ENCODE data around the gene XRCC5.
A peak's percentile ranks its signal among the peaks of the same experiment; 100 is the strongest.
"Not testable (repeated sequence)": the region's sequence is repeated elsewhere in the genome, so short reads cannot be mapped to it uniquely, and the experiment has no call there.

XRCC5 gene

GRCh38 chr2:216108967-216109921 is at the start of gene XRCC5:
XRCC5 (plus strand) TSS chr2:216109348; CDS start chr2:216109437, 89 bp downstream.
- peak within 1 kb of the TSS; percentile 68 for H3K27ac ChIP-seq
- DNase-seq (ENCODE audit: low read depth, low spot score) = peak; percentile 69

DNA sequence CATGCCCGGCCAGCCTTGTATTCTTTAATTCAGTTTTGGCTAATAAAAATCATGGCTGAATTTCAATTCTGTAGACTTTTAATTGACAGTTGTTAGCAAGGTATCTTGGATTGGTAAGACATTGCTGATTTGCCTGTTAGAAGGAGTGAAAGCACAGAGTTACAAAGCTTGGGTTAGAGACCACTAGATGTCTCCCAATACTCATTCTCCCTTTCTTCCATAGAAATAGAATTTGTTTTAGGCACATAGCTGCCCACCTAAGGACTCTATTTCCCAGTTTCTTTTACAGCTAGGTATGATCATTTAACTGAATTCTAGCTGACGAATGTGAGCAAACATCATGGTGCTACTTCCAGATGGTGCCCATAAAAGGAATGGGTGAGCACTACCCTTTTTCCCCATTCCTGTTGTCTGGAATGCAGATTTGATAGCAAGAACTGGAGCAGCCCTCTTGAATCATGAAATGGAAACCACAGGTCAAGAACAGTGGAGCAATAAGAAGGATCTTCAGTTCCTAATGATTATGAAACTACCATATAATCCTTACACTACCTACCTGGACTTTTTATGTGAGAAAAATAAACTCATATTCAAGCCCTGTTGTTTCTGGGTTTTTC is 45.0 kb upstream of the XRCC5 start:
- no peak overlapping the region for H3K27ac ChIP-seq
- DNase-seq (ENCODE audit: low read depth, low spot score) = no peak

DNA sequence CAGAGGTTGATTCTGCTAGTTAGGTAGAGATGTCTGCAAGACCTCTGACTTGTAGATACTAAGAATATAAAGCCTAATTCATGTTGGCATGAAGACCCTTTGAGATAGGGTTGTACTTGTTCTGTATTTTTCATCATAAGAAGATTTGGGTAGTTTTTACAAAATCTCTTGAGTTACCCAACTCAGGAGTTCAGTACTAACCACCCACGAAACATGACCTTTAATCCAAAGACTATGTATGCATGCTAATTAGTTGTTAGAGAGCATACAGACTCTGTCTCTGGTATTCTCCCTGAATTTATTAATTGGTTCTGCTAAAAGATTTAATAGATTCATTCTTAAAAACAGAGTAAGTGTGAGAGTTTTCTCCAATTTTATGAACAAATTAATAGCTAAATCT is 44.5 kb upstream of the XRCC5 start:
- no peak for DNase-seq (ENCODE audit: low read depth, low spot score)
- H3K27ac ChIP-seq = no peak overlapping the region

DNA sequence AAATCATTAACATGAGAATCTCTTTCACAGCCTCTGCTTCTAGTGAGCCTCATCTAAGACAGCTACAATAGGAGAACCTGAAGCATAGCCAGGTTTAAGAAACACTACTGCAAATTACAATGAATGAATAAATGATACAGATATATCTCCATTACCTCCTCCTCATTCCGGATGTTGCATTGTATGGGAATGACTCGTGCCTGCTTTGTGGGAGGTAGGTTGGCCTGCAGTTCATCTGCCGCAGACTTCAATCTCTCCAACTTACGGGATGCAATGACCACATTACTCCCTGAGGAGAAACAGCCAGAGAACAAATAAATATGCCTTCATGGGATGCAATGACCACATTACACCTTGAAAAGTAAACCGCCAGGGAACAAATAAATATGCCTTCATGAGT is 42.9 kb upstream of the XRCC5 start:
- no peak for DNase-seq (ENCODE audit: low read depth, low spot score)
- H3K27ac ChIP-seq = no peak overlapping the region

DNA sequence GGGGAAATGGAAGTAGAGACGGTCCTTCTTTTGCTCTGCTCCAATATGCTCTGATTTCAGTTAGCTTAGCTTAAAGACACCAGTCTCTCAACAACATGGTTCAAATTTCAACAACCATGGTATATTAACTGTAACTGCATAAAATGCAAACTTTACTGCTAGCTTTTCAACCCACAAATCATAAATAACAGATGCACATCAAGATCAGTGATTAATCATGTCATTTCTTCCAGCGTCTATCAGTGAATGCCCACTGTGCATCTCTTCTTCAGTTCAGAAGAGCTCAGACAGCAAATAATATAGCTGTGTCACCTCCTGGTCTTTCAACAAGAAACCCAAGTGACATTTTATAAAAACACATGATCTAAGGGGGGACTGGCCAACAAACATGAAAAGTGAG is 40.1 kb upstream of the XRCC5 start:
- no peak overlapping the region for H3K27ac ChIP-seq
- DNase-seq (ENCODE audit: low read depth, low spot score) = no peak

- DNase-seq (ENCODE audit: low read depth, low spot score) = no peak
Observed at GRCh38 chr2:216070195-216070594, 39.0 kb upstream of the XRCC5 start.

DNA sequence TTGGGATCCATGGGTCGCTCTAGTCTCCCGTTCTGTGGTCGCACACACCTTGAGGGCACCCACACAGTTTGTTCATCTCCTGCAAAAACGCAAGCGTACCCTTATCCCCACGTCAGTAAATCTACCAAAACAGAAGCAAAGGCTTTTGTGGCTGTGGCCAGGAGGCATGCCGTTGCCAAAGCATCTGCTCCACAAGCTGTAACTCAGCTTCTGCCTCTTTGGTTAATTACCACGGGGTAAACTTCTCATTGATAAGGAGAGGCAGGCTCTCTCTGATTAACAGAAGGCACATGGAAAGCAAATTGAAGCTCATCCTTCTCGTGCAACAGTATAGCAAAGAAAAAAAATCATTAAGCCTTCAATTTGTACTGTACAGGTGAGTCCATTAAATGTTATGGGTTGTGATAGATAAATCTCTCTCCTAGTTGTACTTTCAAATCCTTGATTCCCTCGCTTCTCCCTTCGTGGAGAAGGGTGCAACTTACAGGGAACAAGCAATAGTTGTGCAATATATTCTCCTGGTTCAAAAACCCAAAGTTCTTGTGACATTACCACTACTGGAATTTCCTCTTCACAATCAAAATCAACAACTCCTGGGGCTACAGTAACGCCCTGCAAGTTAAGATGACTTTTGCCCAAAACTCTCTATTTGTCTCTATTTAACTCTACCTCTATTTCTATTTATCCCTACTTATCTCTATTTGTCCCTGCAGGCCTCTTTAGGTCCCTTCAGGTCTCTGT is 37.9 kb upstream of the XRCC5 start:
- no peak for DNase-seq (ENCODE audit: low read depth, low spot score)
- H3K27ac ChIP-seq = no peak overlapping the region

More at GRCh38 chr2:216070195-216070594, 39.0 kb upstream of the XRCC5 start:
- no peak overlapping the region for H3K27ac ChIP-seq

DNA sequence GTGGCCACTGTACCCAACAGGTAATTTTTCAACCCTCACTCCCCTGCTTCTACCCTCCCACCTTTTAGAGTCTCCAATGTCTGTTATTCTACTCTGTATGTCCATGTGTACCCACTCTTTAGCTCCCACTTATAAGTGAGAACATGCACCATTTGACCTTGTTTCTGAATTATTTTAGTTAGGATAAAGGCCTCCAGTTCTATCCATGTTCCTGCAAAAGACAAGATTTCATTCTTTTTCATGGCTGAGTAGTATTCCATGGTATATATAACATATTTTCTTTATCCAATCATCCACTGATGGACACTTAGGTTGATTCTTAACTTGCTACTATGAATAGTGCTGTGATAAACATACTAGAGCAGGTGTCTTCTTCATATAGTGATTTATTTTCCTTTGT is 36.7 kb upstream of the XRCC5 start:
- no peak for DNase-seq (ENCODE audit: low read depth, low spot score)
- no peak overlapping the region for H3K27ac ChIP-seq

- no peak for DNase-seq (ENCODE audit: low read depth, low spot score)
- no peak overlapping the region for H3K27ac ChIP-seq
Observed at GRCh38 chr2:216073773-216074172, 35.4 kb upstream of the XRCC5 start.

DNA sequence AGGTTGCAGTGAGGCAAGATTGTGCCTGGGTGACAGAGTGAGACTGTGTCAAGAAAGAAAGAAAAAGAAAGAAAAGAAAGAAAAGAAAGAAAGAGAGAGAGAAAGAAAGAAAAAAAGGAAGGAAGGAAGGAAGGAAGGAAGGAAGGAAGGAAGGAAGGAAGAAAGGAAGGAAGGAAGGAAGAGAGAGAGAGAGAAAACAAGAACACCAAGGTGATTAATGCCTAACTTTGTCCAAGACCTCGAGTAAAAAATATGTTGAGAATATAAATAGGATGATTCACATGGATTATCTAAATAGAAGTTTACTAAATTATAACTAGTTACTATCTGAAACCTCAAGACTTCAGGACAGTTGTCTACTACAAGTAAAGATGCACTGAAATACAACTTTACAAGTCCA is 34.8 kb upstream of the XRCC5 start:
- no peak overlapping the region for H3K27ac ChIP-seq
- DNase-seq (ENCODE audit: low read depth, low spot score) = no peak

DNA sequence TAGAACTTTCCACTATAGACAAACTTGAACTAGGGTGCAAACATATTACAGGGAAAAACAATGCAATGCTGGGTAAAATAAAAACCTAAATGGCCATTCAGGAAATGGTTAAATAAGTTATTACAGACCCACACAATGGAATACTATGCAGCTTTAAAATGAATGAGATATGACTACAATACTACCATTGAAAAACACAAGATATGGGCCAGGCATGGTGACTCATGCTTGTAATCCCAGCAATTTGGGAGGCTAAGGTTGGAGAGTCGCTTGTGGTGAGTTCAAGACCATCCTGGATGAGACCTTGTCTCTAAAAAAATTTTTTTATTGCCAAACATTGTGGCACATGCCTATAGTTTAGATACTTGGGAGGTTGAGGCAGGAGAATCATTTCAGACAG is 34.4 kb upstream of the XRCC5 start:
- DNase-seq (ENCODE audit: low read depth, low spot score) = no peak
- no peak overlapping the region for H3K27ac ChIP-seq

- no peak overlapping the region for H3K27ac ChIP-seq
- DNase-seq (ENCODE audit: low read depth, low spot score) = no peak
Observed at GRCh38 chr2:216075510-216076485, 33.4 kb upstream of the XRCC5 start.

GRCh38 chr2:216078776-216079175 is 30.4 kb upstream of the XRCC5 start:
- no peak overlapping the region for H3K27ac ChIP-seq
- DNase-seq (ENCODE audit: low read depth, low spot score) = no peak

- H3K27ac ChIP-seq; DNase-seq (ENCODE audit: low read depth, low spot score): not testable (repeated sequence)
Observed at GRCh38 chr2:216080048-216080447, 29.1 kb upstream of the XRCC5 start.

- no peak for DNase-seq (ENCODE audit: low read depth, low spot score)
- H3K27ac ChIP-seq = no peak overlapping the region
Observed at GRCh38 chr2:216081012-216081411, 28.1 kb upstream of the XRCC5 start.

GRCh38 chr2:216081487-216082116 is 27.5 kb upstream of the XRCC5 start, which contains the start of the genes PECR and TMEM169:
PECR (minus strand) TSS chr2:216081809; CDS start chr2:216081741, 68 bp downstream.
TMEM169 (plus strand) TSS chr2:216081919; CDS start chr2:216095964, 14,045 bp downstream.
- DNase-seq (ENCODE audit: low read depth, low spot score) = no peak
- no peak within 1 kb of the TSS for H3K27ac ChIP-seq

DNA sequence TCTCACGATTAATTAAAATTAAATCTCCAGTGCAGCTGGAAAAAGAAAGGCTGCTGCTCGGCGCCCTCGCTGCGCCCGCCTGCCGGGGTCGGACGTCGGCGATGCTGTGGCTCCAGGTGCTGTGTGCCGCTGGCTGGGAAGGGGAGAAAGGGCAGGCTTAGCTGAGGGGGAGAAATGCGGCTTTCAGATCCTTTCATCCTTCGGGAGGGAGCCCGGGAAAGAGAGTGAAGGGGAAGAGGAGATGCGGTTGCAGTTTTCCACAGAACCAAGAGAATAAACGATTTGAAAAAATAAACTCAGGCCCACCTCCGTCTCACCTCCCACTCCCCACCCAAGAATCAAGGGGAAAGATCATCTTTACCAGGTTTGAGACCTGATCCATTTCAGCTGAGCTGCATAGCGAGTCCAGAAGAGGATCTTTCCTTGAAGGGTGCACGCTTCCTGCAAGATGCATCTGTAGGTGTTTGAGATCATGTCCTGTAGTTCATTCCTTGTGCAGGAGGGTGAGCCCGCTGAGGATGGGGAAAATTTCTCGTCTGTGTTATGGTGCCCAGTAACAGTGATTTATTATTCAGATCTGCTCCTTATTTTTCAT is 26.9 kb upstream of the XRCC5 start:
- H3K27ac ChIP-seq = no peak overlapping the region
- DNase-seq (ENCODE audit: low read depth, low spot score) = no peak

DNA sequence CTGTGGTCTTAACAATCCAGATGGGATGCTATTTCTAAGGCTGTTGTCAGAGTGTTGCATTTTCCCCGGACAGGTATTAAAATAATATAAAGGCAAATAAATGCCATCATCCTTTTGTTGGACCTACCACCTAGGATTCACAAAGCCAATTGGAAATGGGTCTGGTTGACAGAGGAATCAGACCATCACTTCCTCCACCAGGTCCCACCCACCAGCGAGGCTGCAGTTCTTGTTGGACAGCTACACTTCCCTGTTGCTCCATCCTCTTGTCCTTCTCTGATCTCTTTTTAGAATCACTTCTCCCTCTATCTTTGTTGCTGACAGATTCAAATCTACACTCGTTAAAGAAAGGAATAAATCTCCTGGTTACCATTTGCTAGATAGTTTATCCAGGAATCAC is 26.3 kb upstream of the XRCC5 start:
- H3K27ac ChIP-seq = no peak overlapping the region
- no peak for DNase-seq (ENCODE audit: low read depth, low spot score)
